LNCAP (cell line): Measurements from ENCODE around the gene ST6GALNAC5.

Experiments used
- CTCF ChIP-seq: fragments of 450-650 bp; IDR thresholded peaks from 2 replicates; pipeline ENCODE4 v1.5.1; 2017; ENCODE audit warnings: mild to moderate bottlenecking

ST6GALNAC5 gene

DNA sequence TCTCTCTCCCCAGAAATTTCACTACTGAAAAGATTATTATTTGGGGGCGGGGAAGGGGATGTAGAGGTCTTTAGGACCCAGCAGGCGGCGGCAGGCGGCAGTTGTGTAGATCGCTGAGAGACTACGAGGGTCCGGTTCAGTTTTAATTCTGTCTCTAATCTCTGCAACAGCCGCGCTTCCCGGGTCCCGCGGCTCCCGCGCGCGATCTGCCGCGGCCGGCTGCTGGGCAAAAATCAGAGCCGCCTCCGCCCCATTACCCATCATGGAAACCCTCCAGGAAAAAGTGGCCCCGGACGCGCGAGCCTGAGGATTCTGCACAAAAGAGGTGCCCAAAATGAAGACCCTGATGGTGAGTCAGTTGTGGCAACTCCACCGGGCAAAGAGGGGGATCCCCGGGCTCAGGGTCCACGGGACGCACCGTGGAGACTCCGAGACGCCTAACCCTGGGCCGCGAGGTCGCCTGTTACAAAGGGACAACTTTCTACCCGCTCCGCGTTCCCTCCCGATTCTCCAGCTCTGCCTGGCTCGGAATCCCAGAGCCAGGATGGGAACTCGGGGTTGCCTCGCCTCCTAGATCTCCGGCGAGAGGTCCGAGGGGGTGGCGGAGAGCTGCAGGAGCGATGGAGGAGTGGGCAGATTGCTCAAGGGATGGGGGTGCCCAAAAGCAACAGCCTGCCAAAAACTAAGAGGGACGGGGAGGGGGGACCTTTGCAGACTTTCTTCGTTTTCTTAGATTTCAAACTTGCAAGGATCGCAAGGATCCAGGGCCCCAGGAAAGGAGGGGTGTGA lies at the start of gene ST6GALNAC5:
Gene ST6GALNAC5 (plus strand): TSS at position 139 of the 789 bp plus-strand sequence.
- no peak for TF ChIP-seq CTCF

GRCh38 chr1:76820028-76820427 lies 47.3 kb upstream of the ST6GALNAC5 start:
- TF ChIP-seq CTCF: no peak

DNA sequence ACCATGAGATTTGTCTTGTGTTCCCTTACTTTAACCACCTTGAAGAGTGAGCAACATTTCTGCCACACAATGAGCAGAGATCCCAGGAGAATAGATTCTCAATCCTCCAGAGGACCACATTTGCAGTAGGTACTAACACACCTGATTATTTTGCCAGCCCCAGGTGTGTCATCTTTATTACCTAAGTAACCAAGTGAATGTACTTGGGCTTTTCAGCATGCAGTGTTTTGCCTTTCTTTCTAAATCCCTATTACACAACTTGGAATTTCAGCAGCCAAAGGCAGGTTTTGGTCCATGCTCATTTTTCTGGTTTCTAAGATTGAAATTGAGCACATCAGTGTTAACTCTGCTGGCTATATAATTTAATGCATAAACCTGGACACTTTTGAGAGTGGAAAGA lies 43.2 kb upstream of the ST6GALNAC5 start:
- TF ChIP-seq CTCF: no peak

DNA sequence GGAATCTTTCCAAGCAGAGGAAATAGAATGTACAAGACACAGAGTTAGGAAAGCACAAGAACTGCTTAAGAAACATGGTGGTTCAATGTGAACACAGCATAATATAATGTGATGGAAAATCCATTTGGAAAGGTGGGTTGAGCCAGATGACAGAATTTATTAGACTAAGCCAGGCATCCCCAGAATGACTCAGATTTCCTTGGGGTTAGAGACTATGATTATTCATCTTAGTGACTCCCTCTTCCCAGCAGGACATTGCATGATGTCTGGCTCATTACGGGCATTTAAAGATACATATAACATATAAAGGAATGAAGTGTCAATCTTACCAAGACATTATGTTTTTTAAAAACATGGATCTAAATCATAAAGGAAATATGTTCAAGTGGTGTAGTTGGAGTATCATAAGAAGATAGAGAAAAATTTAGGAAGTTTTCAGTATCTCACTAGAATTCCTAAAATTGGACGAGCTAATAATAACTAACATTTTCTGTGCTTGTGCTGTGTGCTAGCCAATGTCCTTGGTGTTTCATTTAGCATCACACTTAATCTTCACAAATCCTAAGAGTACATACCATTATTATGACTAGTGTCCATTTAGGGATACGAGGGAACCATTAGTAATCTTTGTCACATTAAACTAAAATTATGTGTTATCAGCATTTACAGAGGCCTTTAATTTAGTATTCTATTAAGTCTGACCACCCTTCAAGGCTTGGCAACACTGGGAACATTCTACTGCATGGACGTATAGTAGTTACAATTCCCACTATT lies 41.0 kb upstream of the ST6GALNAC5 start:
- TF ChIP-seq CTCF: no peak

- no peak for TF ChIP-seq CTCF
Observed at GRCh38 chr1:76827066-76827465, 40.2 kb upstream of the ST6GALNAC5 start.

DNA sequence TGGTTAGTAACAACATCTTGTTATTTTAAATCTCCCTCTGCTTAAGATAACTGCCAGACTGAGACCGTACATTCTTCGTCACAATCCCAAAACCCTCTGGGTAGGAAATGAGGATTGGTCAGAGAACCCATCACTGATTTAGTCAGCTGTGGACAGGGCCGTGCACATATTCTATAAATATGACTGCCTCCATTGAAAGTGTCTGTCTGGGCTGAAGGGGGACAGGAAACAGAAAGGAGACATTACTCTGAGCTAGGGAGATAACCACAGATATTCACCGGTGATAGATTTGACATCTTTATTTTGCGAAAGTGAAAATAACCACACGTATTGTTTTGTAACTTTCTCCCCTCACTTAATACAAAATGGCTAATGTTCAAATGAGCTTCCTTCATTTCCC lies 36.9 kb upstream of the ST6GALNAC5 start:
- TF ChIP-seq CTCF: no peak

GRCh38 chr1:76832521-76832920 lies 34.8 kb upstream of the ST6GALNAC5 start:
- no peak for TF ChIP-seq CTCF
